Measurements from ENCODE around the gene GALNT10. TPM values are rescaled to one million over a fixed set of nuclear protein-coding genes. Genes with fewer than 3 reads are reported as not detected.

The GALNT10 gene
- total and polyA plus RNA-seq, 9 of the 15 experiments (the other 6 are each of a cell fraction or from before 2014, with no cell fraction given), result 4.6 to 37.1 (median 13.3) TPM

- TF ChIP-seq, protein P1, sequence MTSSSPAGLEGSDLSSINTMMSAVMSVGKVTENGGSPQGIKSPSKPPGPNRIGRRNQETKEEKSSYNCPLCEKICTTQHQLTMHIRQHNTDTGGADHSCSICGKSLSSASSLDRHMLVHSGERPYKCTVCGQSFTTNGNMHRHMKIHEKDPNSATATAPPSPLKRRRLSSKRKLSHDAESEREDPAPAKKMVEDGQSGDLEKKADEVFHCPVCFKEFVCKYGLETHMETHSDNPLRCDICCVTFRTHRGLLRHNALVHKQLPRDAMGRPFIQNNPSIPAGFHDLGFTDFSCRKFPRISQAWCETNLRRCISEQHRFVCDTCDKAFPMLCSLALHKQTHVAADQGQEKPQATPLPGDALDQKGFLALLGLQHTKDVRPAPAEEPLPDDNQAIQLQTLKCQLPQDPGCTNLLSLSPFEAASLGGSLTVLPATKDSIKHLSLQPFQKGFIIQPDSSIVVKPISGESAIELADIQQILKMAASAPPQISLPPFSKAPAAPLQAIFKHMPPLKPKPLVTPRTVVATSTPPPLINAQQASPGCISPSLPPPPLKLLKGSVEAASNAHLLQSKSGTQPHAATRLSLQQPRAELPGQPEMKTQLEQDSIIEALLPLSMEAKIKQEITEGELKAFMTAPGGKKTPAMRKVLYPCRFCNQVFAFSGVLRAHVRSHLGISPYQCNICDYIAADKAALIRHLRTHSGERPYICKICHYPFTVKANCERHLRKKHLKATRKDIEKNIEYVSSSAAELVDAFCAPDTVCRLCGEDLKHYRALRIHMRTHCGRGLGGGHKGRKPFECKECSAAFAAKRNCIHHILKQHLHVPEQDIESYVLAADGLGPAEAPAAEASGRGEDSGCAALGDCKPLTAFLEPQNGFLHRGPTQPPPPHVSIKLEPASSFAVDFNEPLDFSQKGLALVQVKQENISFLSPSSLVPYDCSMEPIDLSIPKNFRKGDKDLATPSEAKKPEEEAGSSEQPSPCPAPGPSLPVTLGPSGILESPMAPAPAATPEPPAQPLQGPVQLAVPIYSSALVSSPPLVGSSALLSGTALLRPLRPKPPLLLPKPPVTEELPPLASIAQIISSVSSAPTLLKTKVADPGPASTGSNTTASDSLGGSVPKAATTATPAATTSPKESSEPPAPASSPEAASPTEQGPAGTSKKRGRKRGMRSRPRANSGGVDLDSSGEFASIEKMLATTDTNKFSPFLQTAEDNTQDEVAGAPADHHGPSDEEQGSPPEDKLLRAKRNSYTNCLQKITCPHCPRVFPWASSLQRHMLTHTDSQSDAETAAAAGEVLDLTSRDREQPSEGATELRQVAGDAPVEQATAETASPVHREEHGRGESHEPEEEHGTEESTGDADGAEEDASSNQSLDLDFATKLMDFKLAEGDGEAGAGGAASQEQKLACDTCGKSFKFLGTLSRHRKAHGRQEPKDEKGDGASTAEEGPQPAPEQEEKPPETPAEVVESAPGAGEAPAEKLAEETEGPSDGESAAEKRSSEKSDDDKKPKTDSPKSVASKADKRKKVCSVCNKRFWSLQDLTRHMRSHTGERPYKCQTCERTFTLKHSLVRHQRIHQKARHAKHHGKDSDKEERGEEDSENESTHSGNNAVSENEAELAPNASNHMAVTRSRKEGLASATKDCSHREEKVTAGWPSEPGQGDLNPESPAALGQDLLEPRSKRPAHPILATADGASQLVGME (CRISPR knock-in tag; IDR thresholded peaks at IDR 0.05), result no peak
- TF ChIP-seq, protein P2, sequence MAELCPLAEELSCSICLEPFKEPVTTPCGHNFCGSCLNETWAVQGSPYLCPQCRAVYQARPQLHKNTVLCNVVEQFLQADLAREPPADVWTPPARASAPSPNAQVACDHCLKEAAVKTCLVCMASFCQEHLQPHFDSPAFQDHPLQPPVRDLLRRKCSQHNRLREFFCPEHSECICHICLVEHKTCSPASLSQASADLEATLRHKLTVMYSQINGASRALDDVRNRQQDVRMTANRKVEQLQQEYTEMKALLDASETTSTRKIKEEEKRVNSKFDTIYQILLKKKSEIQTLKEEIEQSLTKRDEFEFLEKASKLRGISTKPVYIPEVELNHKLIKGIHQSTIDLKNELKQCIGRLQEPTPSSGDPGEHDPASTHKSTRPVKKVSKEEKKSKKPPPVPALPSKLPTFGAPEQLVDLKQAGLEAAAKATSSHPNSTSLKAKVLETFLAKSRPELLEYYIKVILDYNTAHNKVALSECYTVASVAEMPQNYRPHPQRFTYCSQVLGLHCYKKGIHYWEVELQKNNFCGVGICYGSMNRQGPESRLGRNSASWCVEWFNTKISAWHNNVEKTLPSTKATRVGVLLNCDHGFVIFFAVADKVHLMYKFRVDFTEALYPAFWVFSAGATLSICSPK (IDR thresholded peaks at IDR 0.05; ENCODE audit: borderline replicate concordance), result no peak
- TF ChIP-seq NFATC3 (IDR thresholded peaks at IDR 0.05) (no peak), FOXA3 (CRISPR knock-in tag; conservative IDR thresholded peaks at IDR 0.05 in 1 of 2, IDR thresholded peaks at IDR 0.05 in 1 of 2) (no peak), PPARD (CRISPR knock-in tag; IDR thresholded peaks at IDR 0.05) (no peak), CXXC5 (CRISPR knock-in tag; IDR thresholded peaks at IDR 0.05) (no peak), ZBTB1 (CRISPR knock-in tag; IDR thresholded peaks at IDR 0.05; ENCODE audit: borderline replicate concordance, low read depth) (no peak), RFX5 (IDR thresholded peaks at IDR 0.05; ENCODE audit: low read depth, low read length) (no peak), FOXJ3 (CRISPR knock-in tag; IDR thresholded peaks at IDR 0.05) (no peak)
Observed at GRCh38 chr5:154278908-154279307, 88.4 kb downstream of the GALNT10 start (continued).

All from K562 (cell line).